MM.1S (cell line): Measurements from ENCODE around the gene ERLEC1.
"Not testable (repeated sequence)": the region's sequence is repeated elsewhere in the genome, so short reads cannot be mapped to it uniquely, and the experiment has no call there.

ENCODE experiments used
- DNase-seq: peaks from one replicate; pipeline ENCODE4 v3.0.0-alpha.2; 2015
- H2AFZ ChIP-seq: fragments of 300-600 bp; sonication (generic); 2 replicates; pipeline ENCODE4 v1.6.0; 2016; ENCODE audit warnings: antibody characterized with exemption, low read length
- H3F3A ChIP-seq: fragments of 300-600 bp; sonication (generic); 2 replicates; pipeline ENCODE4 v1.6.1; 2016; ENCODE audit warnings: mild to moderate bottlenecking, antibody characterized with exemption, low read length, moderate library complexity, mixed read lengths; ENCODE audit not compliant: insufficient read depth
- H3K27ac ChIP-seq: fragments of 300-600 bp; sonication (generic); 2 replicates; pipeline ENCODE4 v1.5.1; 2016; ENCODE audit warnings: mild to moderate bottlenecking, low read length
- H3K27me3 ChIP-seq: fragments of 300-600 bp; sonication (generic); replicated peaks from 2 replicates; pipeline ENCODE4 v1.6.0; 2016; ENCODE audit warnings: low read length; ENCODE audit not compliant: insufficient read depth
- H3K36me3 ChIP-seq: fragments of 300-600 bp; sonication (generic); replicated peaks from 2 replicates; pipeline ENCODE4 v1.6.1; 2016; ENCODE audit warnings: mild to moderate bottlenecking, low read length, mixed read lengths; ENCODE audit not compliant: insufficient read depth
- H3K4me1 ChIP-seq: fragments of 300-600 bp; sonication (generic); 2 replicates; pipeline ENCODE4 v1.6.1; 2016; ENCODE audit warnings: low read length, mixed read lengths
- H3K4me2 ChIP-seq: fragments of 300-600 bp; sonication (generic); 2 replicates; pipeline ENCODE4 v1.6.0; 2016; ENCODE audit warnings: low read depth, low read length
- H3K4me3 ChIP-seq: fragments of 300-600 bp; sonication (generic); 2 replicates; pipeline ENCODE4 v1.5.1; 2016; ENCODE audit warnings: low read length, mixed read lengths
- H3K79me2 ChIP-seq: fragments of 300-600 bp; sonication (generic); 2 replicates; pipeline ENCODE4 v1.6.1; 2016; ENCODE audit warnings: mixed run types, low read length, mixed read lengths
- H3K9ac ChIP-seq: fragments of 300-600 bp; sonication (generic); 2 replicates; pipeline ENCODE4 v1.6.1; 2016; ENCODE audit warnings: low read length, mixed read lengths
- H3K9me2 ChIP-seq: fragments of 300-600 bp; sonication (generic); replicated peaks from 2 replicates; pipeline ENCODE4 v1.6.1; 2016; ENCODE audit warnings: mild to moderate bottlenecking, low read length, mixed read lengths; ENCODE audit not compliant: insufficient read depth
- H3K9me3 ChIP-seq: fragments of 300-600 bp; sonication (generic); replicated peaks from 2 replicates; pipeline ENCODE4 v1.6.1; 2016; ENCODE audit warnings: mild to moderate bottlenecking, low read length, mixed read lengths; ENCODE audit not compliant: insufficient read depth
- H4K20me1 ChIP-seq: fragments of 300-600 bp; sonication (generic); 2 replicates; pipeline ENCODE4 v1.6.1; 2016; ENCODE audit warnings: mild to moderate bottlenecking, low read length, moderate library complexity, mixed read lengths; ENCODE audit not compliant: insufficient read depth
- CTCF ChIP-seq: fragments of 300-600 bp; sonication (generic); IDR thresholded peaks from 2 replicates; pipeline ENCODE4 v1.5.1; 2016; ENCODE audit warnings: antibody characterized with exemption, low read length, mixed read lengths
- EZH2 ChIP-seq: fragments of 300-600 bp; sonication (generic); optimal IDR thresholded peaks from 2 replicates; pipeline ENCODE3; 2017; ENCODE audit warnings: low read depth, mild to moderate bottlenecking, antibody characterized with exemption, low read length, mixed read lengths
- EZH2phosphoT487 ChIP-seq: fragments of 300-600 bp; sonication (generic); IDR thresholded peaks from 2 replicates; pipeline ENCODE4 v1.6.1; 2018; ENCODE audit warnings: antibody characterized with exemption, low read length

ERLEC1 gene

GRCh38 chr2:53829273-53829979 lies 42.6 kb downstream of the ERLEC1 start:
- Histone ChIP-seq H3K4me1 (no peaks in the 10 kb centered on the region), H3K27me3 (no peaks in the 10 kb centered on the region), H3K9me2 (no peaks in the 10 kb centered on the region), H3K4me2 (no peak overlapping the region), H3K4me3 (no peak overlapping the region), H3K9ac (no peak overlapping the region), H4K20me1 (no peaks in the 10 kb centered on the region), H2AFZ (no peak overlapping the region), H3K79me2 (no peaks in the 10 kb centered on the region), H3F3A (no peaks in the 10 kb centered on the region), H3K36me3 (no peaks in the 10 kb centered on the region), H3K9me3 (no peaks in the 10 kb centered on the region), H3K27ac (no peak overlapping the region)
- TF ChIP-seq EZH2 (no peak), CTCF (no peak), EZH2phosphoT487 (no peak)
- DNase-seq, result no peak

- not testable (repeated sequence) for H3K4me1 ChIP-seq, H3K9me2 ChIP-seq, H4K20me1 ChIP-seq, H3K9me3 ChIP-seq, H3K9ac ChIP-seq, H3K36me3 ChIP-seq, H3K4me2 ChIP-seq, H3F3A ChIP-seq, H3K27ac ChIP-seq, H3K4me3 ChIP-seq, DNase-seq, H2AFZ ChIP-seq, H3K79me2 ChIP-seq, H3K27me3 ChIP-seq
These were observed 43.1 kb downstream of the ERLEC1 start for GRCh38 chr2:53829980-53830290.

GRCh38 chr2:53840580-53840979 lies 53.7 kb downstream of the ERLEC1 start:
- H3K9ac ChIP-seq, result no peak overlapping the region
- H3K27me3 ChIP-seq, result no peaks in the 10 kb centered on the region
- H3F3A ChIP-seq, result no peaks in the 10 kb centered on the region
- no peak for DNase-seq
- no peaks in the 10 kb centered on the region for H3K79me2 ChIP-seq
- no peaks in the 10 kb centered on the region for H3K36me3 ChIP-seq
- no peak overlapping the region for H3K4me3 ChIP-seq
- no peaks in the 10 kb centered on the region for H4K20me1 ChIP-seq
- no peak overlapping the region for H2AFZ ChIP-seq
- H3K4me2 ChIP-seq, result no peak overlapping the region
- no peak overlapping the region for H3K27ac ChIP-seq
- no peak for TF ChIP-seq CTCF
- no peak for TF ChIP-seq EZH2
- no peak for TF ChIP-seq EZH2phosphoT487
- H3K9me3 ChIP-seq, result no peaks in the 10 kb centered on the region
- no peaks in the 10 kb centered on the region for H3K4me1 ChIP-seq
- H3K9me2 ChIP-seq, result no peaks in the 10 kb centered on the region

GRCh38 chr2:53841651-53842050 lies 54.8 kb downstream of the ERLEC1 start:
- H3K27me3 ChIP-seq, H3K36me3 ChIP-seq, H3K79me2 ChIP-seq, H3F3A ChIP-seq, H2AFZ ChIP-seq, H3K9me3 ChIP-seq, H3K4me3 ChIP-seq, H4K20me1 ChIP-seq, H3K4me1 ChIP-seq, H3K9me2 ChIP-seq, H3K4me2 ChIP-seq, H3K27ac ChIP-seq, H3K9ac ChIP-seq, DNase-seq: not testable (repeated sequence)
